ENCODE data around the gene DOCK11.
"Not testable (repeated sequence)": the region's sequence is repeated elsewhere in the genome, so short reads cannot be mapped to it uniquely, and the experiment has no call there.

DOCK11 gene

GRCh38 chrX:118577041-118577440 is 81.4 kb downstream of the DOCK11 start:
- DNase-seq, result peak in 1 of 2 experiments; percentile 14

GRCh38 chrX:118579417-118579816 is 83.8 kb downstream of the DOCK11 start:
- DNase-seq, result no peak

GRCh38 chrX:118582926-118583325 is 87.3 kb downstream of the DOCK11 start:
- not testable (repeated sequence) for DNase-seq

GRCh38 chrX:118583781-118584180 is 88.2 kb downstream of the DOCK11 start:
- DNase-seq, result no peak

- DNase-seq, result no peak
Measured at GRCh38 chrX:118585296-118585695, 89.7 kb downstream of the DOCK11 start.

GRCh38 chrX:118586206-118586605 is 90.6 kb downstream of the DOCK11 start:
- DNase-seq, result not testable (repeated sequence)

- DNase-seq, result no peak
Measured at GRCh38 chrX:118588715-118589114, 93.1 kb downstream of the DOCK11 start.

- no peak for DNase-seq
Measured at GRCh38 chrX:118589227-118589626, 93.6 kb downstream of the DOCK11 start.

GRCh38 chrX:118593407-118593806 is 97.8 kb downstream of the DOCK11 start:
- no peak for DNase-seq

- DNase-seq, result no peak
Measured at GRCh38 chrX:118594697-118595420, 99.2 kb downstream of the DOCK11 start.

GRCh38 chrX:118595501-118596042 is 100.0 kb downstream of the DOCK11 start:
- DNase-seq, result no peak

GRCh38 chrX:118596390-118596789 is 100.8 kb downstream of the DOCK11 start:
- DNase-seq, result no peak

- peak; percentile 45 to 54 for DNase-seq
Measured at GRCh38 chrX:118603981-118604380, 108.4 kb downstream of the DOCK11 start.

GRCh38 chrX:118612290-118612689 is 116.7 kb downstream of the DOCK11 start:
- DNase-seq, result no peak

- DNase-seq, result no peak
Measured at GRCh38 chrX:118614150-118614549, 118.5 kb downstream of the DOCK11 start.

GRCh38 chrX:118615141-118615540 is 119.5 kb downstream of the DOCK11 start:
- no peak for DNase-seq

- no peak for DNase-seq
Measured at GRCh38 chrX:118621081-118621759, 125.6 kb downstream of the DOCK11 start.

GRCh38 chrX:118623062-118623461 is 127.4 kb downstream of the DOCK11 start:
- no peak for DNase-seq

GRCh38 chrX:118626346-118626745 is 130.7 kb downstream of the DOCK11 start:
- no peak for DNase-seq

- peak in 1 of 2 experiments; percentile 1 for DNase-seq
Measured at GRCh38 chrX:118627084-118627758, 131.6 kb downstream of the DOCK11 start.

- no peak for DNase-seq
Measured at GRCh38 chrX:118630848-118631247, 135.2 kb downstream of the DOCK11 start.

- DNase-seq, result no peak
Measured at GRCh38 chrX:118631586-118631985, 136.0 kb downstream of the DOCK11 start.

- DNase-seq, result no peak
Measured at GRCh38 chrX:118632862-118633261, 137.2 kb downstream of the DOCK11 start.

GRCh38 chrX:118633530-118633929 is 137.9 kb downstream of the DOCK11 start:
- no peak for DNase-seq

All from SHP77 (cell line).